ENCODE data around the gene NR3C2. TPM values are rescaled to one million over a fixed set of nuclear protein-coding genes. Genes with fewer than 3 reads are reported as not detected.

Gene NR3C2
- total RNA-seq, 1 experiment from 2014 or later, result 0.96 TPM

GRCh38 chr4:148266240-148266639 is 176.0 kb downstream of the NR3C2 start:
- no peaks in the 10 kb centered on the region for H3K4me1 ChIP-seq (replicated peaks; ENCODE audit: insufficient read depth)
- no peaks in the 10 kb centered on the region for H3K36me3 ChIP-seq (ENCODE audit: low read depth)
- H3K9me2 ChIP-seq (ENCODE audit: insufficient read depth), result no peaks in the 10 kb centered on the region
- H3K27ac ChIP-seq, result no peak overlapping the region
- CTCF ChIA-PET, result no interaction called here
- TF ChIP-seq CTCF (conservative IDR thresholded peaks at IDR 0.05), result no peak
- TF ChIP-seq EZH2 (IDR thresholded peaks at IDR 0.05; ENCODE audit: low read depth), result no peak
- no peak overlapping the region for H3K4me3 ChIP-seq
- H3K27me3 ChIP-seq (ENCODE audit: insufficient read depth, low read depth), result no peaks in the 10 kb centered on the region
- no TSS peak for BruUV-seq (replicated peaks)
- H2AFZ ChIP-seq, result no peak overlapping the region
- H3K9me3 ChIP-seq (ENCODE audit: insufficient read depth, low read depth), result no peaks in the 10 kb centered on the region
- no peaks in the 10 kb centered on the region for H3K79me2 ChIP-seq (ENCODE audit: low read depth)
- DNase-seq, result no peak
- no peaks in the 10 kb centered on the region for H4K20me1 ChIP-seq (ENCODE audit: insufficient read depth)
- intact Hi-C loops (cut with micrococcal nuclease; ENCODE audit: unreplicated experiment), result no loop called here
- H3F3A ChIP-seq (ENCODE audit: insufficient read depth, low read depth), result no peaks in the 10 kb centered on the region
- POLR2A ChIA-PET (ENCODE audit: unreplicated experiment), result no interaction called here
- H3K4me2 ChIP-seq, result no peak overlapping the region

GRCh38 chr4:148265627-148266026 is 176.6 kb downstream of the NR3C2 start:
- CTCF ChIA-PET, result no interaction called here

GRCh38 chr4:148263802-148264201 is 178.4 kb downstream of the NR3C2 start:
- TF ChIP-seq EZH2 (IDR thresholded peaks at IDR 0.05; ENCODE audit: low read depth) (no peak), CTCF (conservative IDR thresholded peaks at IDR 0.05) (no peak)
- Histone ChIP-seq H3K27ac (no peak overlapping the region), H2AFZ (no peak overlapping the region), H3K4me1 (replicated peaks; ENCODE audit: insufficient read depth) (no peaks in the 10 kb centered on the region), H3K9me3 (ENCODE audit: insufficient read depth, low read depth) (no peaks in the 10 kb centered on the region), H3K79me2 (ENCODE audit: low read depth) (no peaks in the 10 kb centered on the region), H3K9me2 (ENCODE audit: insufficient read depth) (no peaks in the 10 kb centered on the region), H3K4me3 (no peak overlapping the region), H3K27me3 (ENCODE audit: insufficient read depth, low read depth) (no peaks in the 10 kb centered on the region), H3K36me3 (ENCODE audit: low read depth) (no peaks in the 10 kb centered on the region), H3K4me2 (no peak overlapping the region), H3F3A (ENCODE audit: insufficient read depth, low read depth) (no peaks in the 10 kb centered on the region), H4K20me1 (ENCODE audit: insufficient read depth) (no peaks in the 10 kb centered on the region)
- ChIA-PET POLR2A (ENCODE audit: unreplicated experiment) (no interaction called here), CTCF (no interaction called here)
- BruUV-seq (replicated peaks), result no TSS peak
- intact Hi-C loops (cut with micrococcal nuclease; ENCODE audit: unreplicated experiment), result no loop called here
- no peak for DNase-seq

More at GRCh38 chr4:148265627-148266026, 176.6 kb downstream of the NR3C2 start:
- no TSS peak for BruUV-seq (replicated peaks)
- Histone ChIP-seq H3K4me2 (no peak overlapping the region), H3K27ac (no peak overlapping the region), H3K4me1 (replicated peaks; ENCODE audit: insufficient read depth) (no peaks in the 10 kb centered on the region), H3K4me3 (no peak overlapping the region), H3K27me3 (ENCODE audit: insufficient read depth, low read depth) (no peaks in the 10 kb centered on the region), H3K79me2 (ENCODE audit: low read depth) (no peaks in the 10 kb centered on the region), H3F3A (ENCODE audit: insufficient read depth, low read depth) (no peaks in the 10 kb centered on the region), H2AFZ (no peak overlapping the region), H3K9me2 (ENCODE audit: insufficient read depth) (no peaks in the 10 kb centered on the region), H3K36me3 (ENCODE audit: low read depth) (no peaks in the 10 kb centered on the region), H3K9me3 (ENCODE audit: insufficient read depth, low read depth) (no peaks in the 10 kb centered on the region), H4K20me1 (ENCODE audit: insufficient read depth) (no peaks in the 10 kb centered on the region)
- POLR2A ChIA-PET (ENCODE audit: unreplicated experiment), result no interaction called here
- intact Hi-C loops (cut with micrococcal nuclease; ENCODE audit: unreplicated experiment), result no loop called here
- DNase-seq, result no peak
- TF ChIP-seq EZH2 (IDR thresholded peaks at IDR 0.05; ENCODE audit: low read depth) (no peak), CTCF (conservative IDR thresholded peaks at IDR 0.05) (no peak)

Measured in PC-9 (cell line).